ENCODE measurements around the gene NUAK1. TPM values are rescaled to one million over a fixed set of nuclear protein-coding genes. Genes with fewer than 3 reads are reported as not detected.

NUAK1 gene
- total RNA-seq, 1 experiment from 2014 or later = 10.1 TPM

DNA sequence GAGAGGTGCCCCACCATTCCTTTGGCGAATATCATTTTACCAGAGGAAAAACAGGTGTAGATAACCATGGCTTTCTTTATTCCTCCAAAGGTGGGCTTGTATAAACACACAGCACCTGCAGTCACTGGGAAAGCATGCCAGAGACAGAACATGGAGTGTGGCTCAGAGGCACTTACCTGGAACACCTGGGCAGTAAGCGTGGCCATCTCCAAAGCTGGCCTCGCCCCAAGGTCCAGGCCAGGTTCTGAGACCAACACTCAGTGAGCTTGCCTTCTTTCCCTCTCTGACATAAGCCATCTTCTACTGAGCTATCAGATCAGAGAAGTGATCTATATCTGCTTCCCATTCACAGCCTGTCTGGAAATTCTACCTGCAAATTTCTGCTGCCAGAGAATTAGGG, 70.5 kb downstream of the NUAK1 start:
- H3K27me3 ChIP-seq (ENCODE audit: insufficient read depth, low read length) = no peaks in the 10 kb centered on the region
- no peaks in the 10 kb centered on the region for H3K23me2 ChIP-seq (ENCODE audit: insufficient read length, low read depth, low read length, poor library complexity, severe bottlenecking)
- H3K18ac ChIP-seq (ENCODE audit: insufficient read length, low read depth, low read length) = no peak overlapping the region
- no peak overlapping the region for H3K56ac ChIP-seq (ENCODE audit: insufficient read length, low read depth, low read length)
- Mint-ChIP-seq H3K9me3 (no peaks in the 10 kb centered on the region), H3K27me3 (ENCODE audit: low read depth) (no peaks in the 10 kb centered on the region), H3K36me3 (ENCODE audit: insufficient read depth in 1 of 3, low read depth in 3 of 3) (peaks cover 22 to 49% (median 33%) of the 10 kb centered on the region in 3 experiments; a peak in 6 of 7 replicates), H3K4me1 (peaks cover 15 to 17% of the 10 kb centered on the region in 2 experiments), H3K4me3 (no peak overlapping the region), H3K27ac (no peak overlapping the region)
- H3K27ac ChIP-seq (ENCODE audit: insufficient read length, low read depth, low read length) = no peak overlapping the region
- H2AK5ac ChIP-seq (ENCODE audit: insufficient read length, low read length) = no peak overlapping the region
- no peak overlapping the region for H3T11ph ChIP-seq (ENCODE audit: low read length)
- no peak overlapping the region for H2BK20ac ChIP-seq (ENCODE audit: low read depth, low read length, poor library complexity, severe bottlenecking)
- no peak overlapping the region for H3K4me2 ChIP-seq (ENCODE audit: insufficient read depth, insufficient read length, low read length)
- no peak overlapping the region for H3K9ac ChIP-seq (ENCODE audit: extremely low read depth, insufficient read length, low read length)
- no peak overlapping the region for H4K5ac ChIP-seq (ENCODE audit: insufficient read length, low read depth, low read length)
- H2AFZ ChIP-seq (ENCODE audit: low read length) = no peak overlapping the region
- TF ChIP-seq, protein P1, sequence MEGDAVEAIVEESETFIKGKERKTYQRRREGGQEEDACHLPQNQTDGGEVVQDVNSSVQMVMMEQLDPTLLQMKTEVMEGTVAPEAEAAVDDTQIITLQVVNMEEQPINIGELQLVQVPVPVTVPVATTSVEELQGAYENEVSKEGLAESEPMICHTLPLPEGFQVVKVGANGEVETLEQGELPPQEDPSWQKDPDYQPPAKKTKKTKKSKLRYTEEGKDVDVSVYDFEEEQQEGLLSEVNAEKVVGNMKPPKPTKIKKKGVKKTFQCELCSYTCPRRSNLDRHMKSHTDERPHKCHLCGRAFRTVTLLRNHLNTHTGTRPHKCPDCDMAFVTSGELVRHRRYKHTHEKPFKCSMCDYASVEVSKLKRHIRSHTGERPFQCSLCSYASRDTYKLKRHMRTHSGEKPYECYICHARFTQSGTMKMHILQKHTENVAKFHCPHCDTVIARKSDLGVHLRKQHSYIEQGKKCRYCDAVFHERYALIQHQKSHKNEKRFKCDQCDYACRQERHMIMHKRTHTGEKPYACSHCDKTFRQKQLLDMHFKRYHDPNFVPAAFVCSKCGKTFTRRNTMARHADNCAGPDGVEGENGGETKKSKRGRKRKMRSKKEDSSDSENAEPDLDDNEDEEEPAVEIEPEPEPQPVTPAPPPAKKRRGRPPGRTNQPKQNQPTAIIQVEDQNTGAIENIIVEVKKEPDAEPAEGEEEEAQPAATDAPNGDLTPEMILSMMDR (conservative IDR thresholded peaks at IDR 0.05) = no peak
- H3K4me1 ChIP-seq (ENCODE audit: insufficient read depth, low read length) = no peaks in the 10 kb centered on the region; the same call in 1 of the 2 replicates
- no peak overlapping the region for H2BK12ac ChIP-seq (ENCODE audit: insufficient read length, low read depth, low read length)
- no peaks in the 10 kb centered on the region for H3K9me3 ChIP-seq (ENCODE audit: control insufficient read depth, low read depth, low read length)
- no peak overlapping the region for H4K91ac ChIP-seq (ENCODE audit: insufficient read length, low read depth, low read length)
- no peak overlapping the region for H2BK5ac ChIP-seq (ENCODE audit: insufficient read length, low read length)
- H3K23ac ChIP-seq (ENCODE audit: insufficient read length, low read depth, low read length) = no peak overlapping the region
- no CpG with 5 or more reads among the region's 3 CpGs for WGBS (ENCODE audit: extremely low coverage, insufficient read length, low lambda C conversion rate)
- H3K4ac ChIP-seq (ENCODE audit: low read depth, low read length) = no peak overlapping the region
- no peaks in the 10 kb centered on the region for H4K20me1 ChIP-seq (ENCODE audit: control insufficient read depth, insufficient read depth, insufficient read length)
- H3K79me1 ChIP-seq (ENCODE audit: insufficient read depth, low read depth, low read length, poor library complexity, severe bottlenecking) = no peaks in the 10 kb centered on the region
- H3K14ac ChIP-seq (ENCODE audit: insufficient read depth, low read length) = no peak overlapping the region
- DNase-seq = no peak
- no peak overlapping the region for H2BK15ac ChIP-seq (ENCODE audit: low read depth, low read length)
- no peak overlapping the region for H2BK120ac ChIP-seq (ENCODE audit: low read depth, low read length, poor library complexity, severe bottlenecking)
- H4K8ac ChIP-seq (replicated peaks; ENCODE audit: insufficient read length, low read depth, low read length) = no peak overlapping the region
- H3K79me2 ChIP-seq (ENCODE audit: insufficient read depth, low read length) = no peaks in the 10 kb centered on the region

All from H9 (cell line).